Stimulated activated naive CD4-positive, alpha-beta T cell treated with Interleukin-2 at 50 U/mL for 16 hours (primary cell): ENCODE measurements around the gene GCSH.
"Not testable (repeated sequence)": the region's sequence is repeated elsewhere in the genome, so short reads cannot be mapped to it uniquely, and the experiment has no call there.

Experiments used
- DNase-seq: peaks from one replicate; lab custom pipeline; 2025; lab: John Stamatoyannopoulos, UW

The GCSH gene

GRCh38 chr16:81095953-81096714 lies at the start of gene GCSH:
Gene GCSH, minus strand, starts transcription at chr16:81096395. Its CDS starts 117 bp downstream, at chr16:81096278.
- DNase-seq = peak; percentile 99

GRCh38 chr16:81143921-81144471 lies 47.8 kb upstream of the GCSH start:
- DNase-seq = no peak

- no peak for DNase-seq
Measured at GRCh38 chr16:81142864-81143263, 46.7 kb upstream of the GCSH start.

- no peak for DNase-seq
Measured at GRCh38 chr16:81140930-81141780, 45.0 kb upstream of the GCSH start.

GRCh38 chr16:81138831-81139557 lies 42.8 kb upstream of the GCSH start:
- DNase-seq = no peak

GRCh38 chr16:81137754-81138153 lies 41.6 kb upstream of the GCSH start:
- DNase-seq = no peak

GRCh38 chr16:81136390-81137335 lies 40.5 kb upstream of the GCSH start:
- no peak for DNase-seq

GRCh38 chr16:81130126-81130525 lies 33.9 kb upstream of the GCSH start:
- DNase-seq = no peak

DNA sequence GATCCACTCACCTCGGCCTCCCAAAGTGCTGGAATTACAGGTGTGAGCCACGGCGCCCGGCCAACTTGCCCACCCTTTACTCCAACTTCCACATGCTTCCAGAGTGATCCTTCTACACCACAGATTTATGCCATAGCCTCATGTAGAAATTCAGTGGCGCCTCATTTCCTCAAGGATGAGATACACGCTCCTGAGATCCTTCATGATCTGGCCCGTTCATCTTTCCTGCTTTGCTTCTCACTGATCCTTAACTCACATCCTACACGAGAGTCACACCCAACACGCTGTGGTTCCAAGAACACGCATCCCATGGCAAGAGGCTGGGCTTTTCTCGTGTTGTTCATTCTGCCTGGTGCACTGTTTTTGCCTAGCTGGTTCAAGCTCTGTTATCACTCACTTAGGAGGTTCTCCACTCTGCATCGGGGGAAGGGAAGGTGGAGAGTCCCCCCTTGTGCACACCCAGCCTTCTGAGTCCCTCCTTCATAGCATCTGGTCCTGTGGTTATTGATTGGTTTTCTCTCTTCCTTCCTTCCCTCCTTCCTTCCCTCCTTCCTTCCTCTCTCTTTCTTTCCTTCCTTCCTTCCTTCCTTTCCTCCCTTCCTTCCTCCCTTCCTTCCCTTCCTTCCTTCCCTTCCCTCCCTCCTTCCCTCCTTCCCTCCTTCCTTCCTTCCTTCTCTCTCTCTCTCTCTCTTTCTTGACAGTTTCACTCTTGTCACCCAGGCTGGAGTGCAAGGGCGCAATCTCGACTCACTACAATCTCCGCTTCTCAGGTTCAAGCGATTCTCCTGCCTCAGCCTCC lies 32.7 kb upstream of the GCSH start:
- DNase-seq = no peak

DNA sequence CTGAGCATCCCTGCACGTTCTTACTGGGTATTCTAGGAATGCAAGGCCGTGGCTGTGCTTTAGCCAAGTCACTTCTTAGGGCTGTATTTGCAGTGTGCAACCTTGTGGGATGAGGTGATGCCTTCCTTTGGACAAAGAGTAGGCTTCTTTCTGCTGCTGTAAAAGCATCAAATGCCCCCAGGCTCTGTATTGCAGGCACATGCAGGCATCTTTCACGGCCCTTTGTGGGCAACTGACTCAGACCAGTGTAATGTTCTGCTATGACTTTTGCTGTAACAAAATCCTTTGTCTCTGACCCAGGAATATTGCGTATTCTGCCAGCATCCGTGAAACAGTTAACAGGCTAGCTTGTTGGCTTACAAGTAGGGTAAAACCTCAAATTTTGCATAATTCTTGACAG lies 30.9 kb upstream of the GCSH start:
- no peak for DNase-seq

DNA sequence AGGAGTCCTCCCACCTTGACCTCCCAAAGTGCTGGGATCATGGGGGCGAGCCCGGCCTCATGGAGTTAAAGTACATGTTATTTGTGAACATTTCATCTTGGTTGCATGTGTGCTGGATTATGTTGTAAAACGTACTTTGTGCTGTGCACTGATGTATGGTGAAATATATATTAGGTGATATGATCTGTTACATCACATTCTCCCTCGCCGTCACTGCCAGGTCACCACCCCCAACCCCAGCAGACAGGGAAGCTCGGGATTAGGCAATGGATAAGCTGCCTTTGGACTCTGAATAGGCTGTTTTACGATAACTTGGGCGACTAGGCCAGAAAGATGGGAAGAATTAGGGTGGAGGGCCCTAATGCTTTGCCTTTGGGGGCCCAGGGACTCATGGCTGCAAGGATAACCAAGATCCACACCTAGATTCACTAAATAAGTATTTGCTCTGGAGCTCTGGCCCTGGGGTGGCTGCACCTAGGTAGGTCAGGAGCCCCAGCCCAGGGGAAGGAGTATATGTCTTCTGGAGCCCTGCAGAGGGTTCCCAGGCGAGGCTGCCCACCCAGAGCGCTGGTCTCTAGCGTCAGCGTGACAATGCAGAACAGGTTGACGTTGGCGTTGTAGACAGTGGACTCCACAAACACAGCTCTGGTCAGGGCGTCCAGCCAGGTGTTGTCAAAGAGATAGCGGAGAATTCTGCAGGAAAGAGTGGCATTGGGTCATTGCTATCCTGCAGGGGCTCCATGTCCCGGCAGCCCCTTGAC lies 27.1 kb upstream of the GCSH start:
- DNase-seq = no peak

DNA sequence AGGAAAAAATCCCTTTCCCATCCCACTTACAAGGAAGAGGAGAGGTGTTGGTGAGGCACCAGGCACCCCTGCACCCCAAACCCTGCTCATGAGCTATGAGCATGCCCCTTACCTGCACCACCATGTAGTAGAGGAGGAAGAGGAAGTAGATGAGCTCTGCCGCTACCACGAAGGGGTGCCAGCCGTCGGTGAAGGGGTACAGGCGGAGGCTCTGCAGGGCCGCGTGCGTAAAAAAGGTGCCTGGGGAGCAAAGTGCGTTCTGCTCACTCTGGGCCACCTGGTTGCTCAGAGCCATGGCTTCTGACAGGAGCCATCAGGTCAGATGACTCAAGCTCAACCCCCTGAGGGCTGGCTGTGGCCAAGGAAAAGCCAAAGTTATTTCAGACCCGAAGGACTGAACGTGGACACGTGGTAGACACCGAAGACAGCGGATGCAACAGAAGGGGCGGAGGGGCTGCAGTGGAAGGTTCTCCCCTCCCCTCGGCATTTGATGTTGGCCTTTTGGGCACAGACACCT lies 25.3 kb upstream of the GCSH start:
- DNase-seq = no peak

- DNase-seq = no peak
Measured at GRCh38 chr16:81117436-81117835, 21.2 kb upstream of the GCSH start.

GRCh38 chr16:81116285-81116684 lies 20.1 kb upstream of the GCSH start:
- no peak for DNase-seq

GRCh38 chr16:81112453-81112852 lies 16.3 kb upstream of the GCSH start:
- no peak for DNase-seq

- DNase-seq = not testable (repeated sequence)
Measured at GRCh38 chr16:81109274-81109673, 13.1 kb upstream of the GCSH start.

GRCh38 chr16:81107511-81107910 lies 11.3 kb upstream of the GCSH start:
- DNase-seq = no peak

DNA sequence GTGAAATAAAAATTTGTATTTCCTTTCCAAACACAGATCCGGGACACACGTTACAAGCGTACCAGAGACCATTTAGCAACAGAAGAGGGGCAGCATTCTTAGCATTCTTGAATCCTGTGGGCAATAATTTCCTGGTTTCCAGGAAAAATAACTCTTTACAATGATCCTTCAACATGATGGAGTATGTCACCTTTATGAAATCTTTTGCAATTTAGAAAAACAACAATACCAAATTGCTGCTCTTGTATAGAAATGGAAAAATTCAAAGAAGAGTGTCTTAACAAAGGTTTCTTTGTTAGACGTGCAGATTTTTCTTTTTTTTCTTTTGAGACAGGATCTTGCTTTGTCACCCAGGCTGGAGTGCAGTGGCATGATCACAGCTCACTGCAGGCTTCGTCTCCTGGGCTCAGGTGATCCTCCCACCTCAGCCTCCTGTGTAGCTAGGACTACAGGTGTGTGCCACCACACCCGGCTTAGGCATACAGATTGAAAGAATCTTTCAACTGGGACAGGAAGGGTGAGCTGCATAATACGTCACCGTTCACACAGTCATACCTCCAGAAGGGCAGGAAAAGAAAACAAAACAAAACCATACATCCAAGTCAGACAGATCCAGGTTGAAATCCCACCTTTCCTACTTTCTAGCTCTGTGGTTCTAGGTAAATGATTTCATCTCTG lies 10.8 kb upstream of the GCSH start:
- no peak for DNase-seq

GRCh38 chr16:81105946-81106345 lies 9.8 kb upstream of the GCSH start:
- no peak for DNase-seq
